HCT116 (cell line): ENCODE results near the gene KIRREL3. TPM values are rescaled to one million over a fixed set of nuclear protein-coding genes. Genes with fewer than 3 reads are reported as not detected.

Source experiments
- ATAC-seq: fragments of 200-7000 bp; cut with Tn5 transposase; 2 replicates; pipeline ENCODE4 v1.9.1; 2020; ENCODE audit warnings: mild to moderate bottlenecking, moderate library complexity
- BruUV-seq: library from RNA; stranded (reverse); fragments of 400-500 nt; replicated peaks from 2 replicates; lab custom pipeline; 2021; lab: Mats Ljungman, UMichigan
- CTCF ChIA-PET: fragments of 300-600 bp; sonication (Branson Sonifier 250); formaldehyde crosslinking; loops from one replicate; lab custom pipeline; 2021; ENCODE audit warnings: antibody characterized with exemption; lab: Charles Lee
- POLR2A ChIA-PET: fragments of 300-600, 350-600 bp; sonication (Branson Sonifier 250); formaldehyde crosslinking; loops from one replicate; lab custom pipeline; 2021; ENCODE audit warnings: antibody characterized with exemption; lab: Charles Lee
- RAD21 ChIA-PET, 2 experiments: fragments of 300-600 bp; sonication (Branson Sonifier 250); formaldehyde crosslinking; loops; one replicate each; lab custom pipeline; 2023; ENCODE audit warnings: low total read pairs in 2 of 2; ENCODE audit not compliant: uncharacterized antibody in 2 of 2, unreplicated experiment in 2 of 2, low non-redundant PET in 1 of 2; lab: Charles Lee
- DNase-seq: peaks from one replicate; pipeline ENCODE4 v3.0.0-alpha.2; 2010; ENCODE audit warnings: low read depth, low spot score
- H2AFZ ChIP-seq: fragments of 200-600 bp; shearing (Covaris generic), sonication (generic); 2 replicates; pipeline ENCODE4 v1.6.1; 2017; ENCODE audit warnings: low read depth, mixed run types, mixed read lengths, antibody characterized with exemption, low read length; ENCODE audit not compliant: poor library complexity, severe bottlenecking
- H3K27ac ChIP-seq: 2 replicates; pipeline ENCODE4 v1.5.1; 2012; ENCODE audit warnings: low read depth, low read length
- H3K27me3 ChIP-seq: fragments of 200-600 bp; sonication (generic); 2 replicates; pipeline ENCODE4 v1.6.1; 2016; ENCODE audit warnings: mixed run types, low read length, mixed read lengths; ENCODE audit not compliant: insufficient read depth
- H3K36me3 ChIP-seq, 2 experiments: fragments of 200-500 bp in 1 of 2; fragments of 200-600 bp in 1 of 2; sonication (Bioruptor generic) in 1 of 2; sonication (generic) in 1 of 2; 2 replicates each; pipeline versions ENCODE4 v1.5.1 to v1.6.1; 2014 to 2016; ENCODE audit warnings: low read length in 2 of 2, inconsistent platforms in 1 of 2, mixed read lengths in 1 of 2, mixed run types in 1 of 2; ENCODE audit not compliant: insufficient read depth in 2 of 2, control insufficient read depth in 1 of 2
- H3K4me1 ChIP-seq, 2 experiments: fragments of 200-600 bp in 1 of 2; sonication (generic) in 1 of 2; 2 replicates each; pipeline versions ENCODE4 v1.5.1 to v1.6.1; 2012 to 2017; ENCODE audit warnings: low read length in 2 of 2, inconsistent platforms in 1 of 2, mild to moderate bottlenecking in 1 of 2, mixed read lengths in 1 of 2, mixed run types in 1 of 2, moderate library complexity in 1 of 2; ENCODE audit not compliant: insufficient read depth in 2 of 2, control insufficient read depth in 1 of 2
- H3K4me2 ChIP-seq: fragments of 200-600 bp; sonication (generic); 2 replicates; pipeline ENCODE4 v1.6.1; 2017; ENCODE audit warnings: mixed run types, low read length, mixed read lengths
- H3K4me3 ChIP-seq, 2 experiments: fragments of 200-600 bp in 1 of 2; sonication (generic) in 1 of 2; replicated peaks in 1 of 2; 2 replicates each; pipeline ENCODE4 v1.5.1; 2011 to 2016; ENCODE audit warnings: low read length in 2 of 2, control low read depth in 1 of 2, low read depth in 1 of 2, mild to moderate bottlenecking in 1 of 2, mixed read lengths in 1 of 2, mixed run types in 1 of 2
- H3K79me2 ChIP-seq: fragments of 200-600 bp; sonication (generic); 2 replicates; pipeline ENCODE4 v1.6.1; 2017; ENCODE audit warnings: mild to moderate bottlenecking, mixed run types, low read length, moderate library complexity, mixed read lengths; ENCODE audit not compliant: insufficient read depth
- H3K9ac ChIP-seq: fragments of 200-600 bp; sonication (generic); 2 replicates; pipeline ENCODE4 v1.6.1; 2016; ENCODE audit warnings: low read length, mixed read lengths
- H3K9me2 ChIP-seq: fragments of 200-600 bp; sonication (generic), shearing (Covaris generic); 2 replicates; pipeline ENCODE4 v1.6.1; 2017; ENCODE audit warnings: mixed run types, mild to moderate bottlenecking, moderate library complexity; ENCODE audit not compliant: insufficient read depth
- H3K9me3 ChIP-seq, 2 experiments: fragments of 200-500 bp in 1 of 2; fragments of 200-600 bp in 1 of 2; sonication (Bioruptor generic) in 1 of 2; sonication (generic) in 1 of 2; 2 replicates each; pipeline ENCODE4 v1.6.1; 2014 to 2017; ENCODE audit warnings: low read length in 2 of 2, mixed read lengths in 2 of 2, inconsistent platforms in 1 of 2, low read depth in 1 of 2, mild to moderate bottlenecking in 1 of 2, mixed run types in 1 of 2, moderate library complexity in 1 of 2; ENCODE audit not compliant: control insufficient read depth in 1 of 2, insufficient read depth in 1 of 2
- H4K20me1 ChIP-seq: fragments of 200-600 bp; sonication (generic), shearing (Covaris generic); 2 replicates; pipeline ENCODE4 v1.6.1; 2017; ENCODE audit warnings: mixed run types, mild to moderate bottlenecking, moderate library complexity; ENCODE audit not compliant: insufficient read depth
- ATF3 ChIP-seq: IDR thresholded peaks from 2 replicates; pipeline ENCODE4 v1.6.1; 2012
- CBX3 ChIP-seq: IDR thresholded peaks from 2 replicates; pipeline ENCODE4 v1.6.1; 2012; ENCODE audit warnings: low read depth
- CEBPB ChIP-seq: IDR thresholded peaks from 2 replicates; pipeline ENCODE4 v1.6.1; 2012; ENCODE audit warnings: low read depth
- EGR1 ChIP-seq: IDR thresholded peaks from 2 replicates; pipeline ENCODE4 v1.6.1; 2012; ENCODE audit warnings: low read depth
- ELF1 ChIP-seq: IDR thresholded peaks from 2 replicates; pipeline ENCODE4 v1.6.1; 2012; ENCODE audit warnings: low read depth, borderline replicate concordance
- EZH2 ChIP-seq: fragments of 200-600 bp; sonication (generic); IDR thresholded peaks from 2 replicates; pipeline ENCODE4 v1.6.1; 2017; ENCODE audit warnings: antibody characterized with exemption, mixed run types
- FOSL1 ChIP-seq: IDR thresholded peaks from 2 replicates; pipeline ENCODE4 v1.6.1; 2012; ENCODE audit warnings: low read depth
- JUND ChIP-seq: IDR thresholded peaks from 2 replicates; pipeline ENCODE4 v1.6.1; 2012
- MAX ChIP-seq: IDR thresholded peaks from 2 replicates; pipeline ENCODE4 v1.6.1; 2012
- POLR2A ChIP-seq: IDR thresholded peaks from 2 replicates; pipeline ENCODE4 v1.7.0; 2011; ENCODE audit warnings: borderline replicate concordance; ENCODE audit not compliant: insufficient read depth, insufficient read length; ENCODE audit errors: extremely low read depth
- SRF ChIP-seq: IDR thresholded peaks from 2 replicates; pipeline ENCODE4 v1.6.1; 2012; ENCODE audit warnings: low read depth
- YY1 ChIP-seq: IDR thresholded peaks from 2 replicates; pipeline ENCODE4 v1.6.1; 2011; ENCODE audit warnings: low read length, low read depth, moderate library complexity, mild to moderate bottlenecking; ENCODE audit not compliant: insufficient replicate concordance; ENCODE audit errors: extremely low read depth
- ZFX ChIP-seq: fragments of 450-650 bp; IDR thresholded peaks from 2 replicates; pipeline ENCODE4 v1.6.1; 2017
- ZNF274 ChIP-seq: fragments of 200-500 bp; sonication (Bioruptor generic); IDR thresholded peaks from 2 replicates; pipeline ENCODE4 v1.6.1; 2014; ENCODE audit warnings: mild to moderate bottlenecking, low read depth, low read length, inconsistent platforms
- intact Hi-C: fragments of 100-400 bp; cut with micrococcal nuclease; formaldehyde crosslinking; loops from 2 replicates; pipeline ENCODE4 v1.10.0; 2022
- total RNA-seq: library from RNA; stranded (reverse); gene quantifications from one replicate; pipeline ENCODE4 v1.2.1, GENCODE V29; 2021; ENCODE audit not compliant: unreplicated experiment
- TF ChIP-seq, protein P1 (sequence below): IDR thresholded peaks from 2 replicates; pipeline ENCODE4 v1.6.1; 2012; ENCODE audit warnings: low read depth

The KIRREL3 gene
- total RNA-seq, 1 experiment from 2014 or later = not detected

DNA sequence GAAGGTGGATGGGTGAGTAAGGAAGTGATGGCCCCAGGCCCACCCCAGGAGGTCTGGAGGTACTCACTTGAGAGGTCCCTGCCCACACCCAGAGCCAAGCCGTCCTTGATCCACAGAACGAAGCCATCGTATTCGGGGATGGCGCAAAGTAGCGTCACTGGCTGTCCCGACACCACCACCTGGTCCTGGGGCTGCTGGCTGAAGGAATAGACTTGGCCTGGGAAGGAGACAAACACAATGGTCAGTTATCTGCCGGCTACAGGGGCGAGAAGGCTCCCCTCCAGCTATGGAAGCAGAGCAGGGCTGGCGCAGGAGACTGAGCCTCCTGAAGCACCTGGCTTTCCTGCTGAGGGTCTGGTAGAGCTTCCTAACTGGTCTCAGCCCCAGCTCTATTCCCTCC is 474.1 kb downstream of the KIRREL3 start:
- H3K9me3 ChIP-seq = no peaks in the 10 kb centered on the region
- no peaks in the 10 kb centered on the region for H3K36me3 ChIP-seq
- no peak overlapping the region for H3K9ac ChIP-seq
- no peak overlapping the region for H3K4me2 ChIP-seq
- POLR2A ChIA-PET = no interaction called here
- no peaks in the 10 kb centered on the region for H3K4me1 ChIP-seq
- H2AFZ ChIP-seq = no peak overlapping the region
- no TSS peak for BruUV-seq
- no peaks in the 10 kb centered on the region for H3K9me2 ChIP-seq
- RAD21 ChIA-PET = no interaction called here
- TF ChIP-seq JUND (no peak), YY1 (no peak), ELF1 (no peak), CEBPB (no peak), MAX (no peak), ATF3 (no peak), CBX3 (no peak), EZH2 (no peak), EGR1 (no peak), ZFX (no peak), ZNF274 (no peak), POLR2A (no peak), FOSL1 (no peak), SRF (no peak)
- TF ChIP-seq, protein P1, sequence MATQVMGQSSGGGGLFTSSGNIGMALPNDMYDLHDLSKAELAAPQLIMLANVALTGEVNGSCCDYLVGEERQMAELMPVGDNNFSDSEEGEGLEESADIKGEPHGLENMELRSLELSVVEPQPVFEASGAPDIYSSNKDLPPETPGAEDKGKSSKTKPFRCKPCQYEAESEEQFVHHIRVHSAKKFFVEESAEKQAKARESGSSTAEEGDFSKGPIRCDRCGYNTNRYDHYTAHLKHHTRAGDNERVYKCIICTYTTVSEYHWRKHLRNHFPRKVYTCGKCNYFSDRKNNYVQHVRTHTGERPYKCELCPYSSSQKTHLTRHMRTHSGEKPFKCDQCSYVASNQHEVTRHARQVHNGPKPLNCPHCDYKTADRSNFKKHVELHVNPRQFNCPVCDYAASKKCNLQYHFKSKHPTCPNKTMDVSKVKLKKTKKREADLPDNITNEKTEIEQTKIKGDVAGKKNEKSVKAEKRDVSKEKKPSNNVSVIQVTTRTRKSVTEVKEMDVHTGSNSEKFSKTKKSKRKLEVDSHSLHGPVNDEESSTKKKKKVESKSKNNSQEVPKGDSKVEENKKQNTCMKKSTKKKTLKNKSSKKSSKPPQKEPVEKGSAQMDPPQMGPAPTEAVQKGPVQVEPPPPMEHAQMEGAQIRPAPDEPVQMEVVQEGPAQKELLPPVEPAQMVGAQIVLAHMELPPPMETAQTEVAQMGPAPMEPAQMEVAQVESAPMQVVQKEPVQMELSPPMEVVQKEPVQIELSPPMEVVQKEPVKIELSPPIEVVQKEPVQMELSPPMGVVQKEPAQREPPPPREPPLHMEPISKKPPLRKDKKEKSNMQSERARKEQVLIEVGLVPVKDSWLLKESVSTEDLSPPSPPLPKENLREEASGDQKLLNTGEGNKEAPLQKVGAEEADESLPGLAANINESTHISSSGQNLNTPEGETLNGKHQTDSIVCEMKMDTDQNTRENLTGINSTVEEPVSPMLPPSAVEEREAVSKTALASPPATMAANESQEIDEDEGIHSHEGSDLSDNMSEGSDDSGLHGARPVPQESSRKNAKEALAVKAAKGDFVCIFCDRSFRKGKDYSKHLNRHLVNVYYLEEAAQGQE = no peak
- no peak for ATAC-seq
- intact Hi-C loops = no loop called here
- H3K27me3 ChIP-seq = peaks cover 47% of the 10 kb centered on the region
- DNase-seq = no peak
- no peaks in the 10 kb centered on the region for H4K20me1 ChIP-seq
- H3K27ac ChIP-seq = no peak overlapping the region
- no peaks in the 10 kb centered on the region for H3K79me2 ChIP-seq
- CTCF ChIA-PET = no interaction called here
- H3K4me3 ChIP-seq = no peak overlapping the region
